HG02759 (cell line): ENCODE results near the gene HIF3A.
"Not testable (repeated sequence)": the region's sequence is repeated elsewhere in the genome, so short reads cannot be mapped to it uniquely, and the experiment has no call there.

Experiments used
- ATAC-seq: cut with Tn5 transposase; IDR thresholded peaks from one replicate; pipeline ENCODE4 v1.9.1; 2021; ENCODE audit warnings: mild to moderate bottlenecking, moderate library complexity; ENCODE audit not compliant: unreplicated experiment

HIF3A gene

DNA sequence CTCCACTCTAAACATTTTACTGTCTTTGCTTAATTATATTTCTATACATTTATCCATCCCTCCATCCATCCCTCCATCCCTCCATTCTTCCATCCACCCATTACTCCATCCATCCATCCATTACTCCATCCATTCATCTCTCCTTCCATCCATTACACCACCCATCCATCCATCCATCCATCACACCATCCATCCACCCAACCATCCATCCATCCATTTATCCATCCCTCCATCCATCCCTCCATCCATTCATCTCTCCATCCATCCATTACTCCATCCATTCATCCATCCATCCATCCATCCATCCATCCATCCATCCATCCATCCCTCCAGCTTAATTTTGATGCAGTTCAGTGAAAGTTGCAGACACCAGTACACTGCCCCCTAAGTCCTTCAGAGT is 5.0 kb upstream of the HIF3A start:
- ATAC-seq = no peak

DNA sequence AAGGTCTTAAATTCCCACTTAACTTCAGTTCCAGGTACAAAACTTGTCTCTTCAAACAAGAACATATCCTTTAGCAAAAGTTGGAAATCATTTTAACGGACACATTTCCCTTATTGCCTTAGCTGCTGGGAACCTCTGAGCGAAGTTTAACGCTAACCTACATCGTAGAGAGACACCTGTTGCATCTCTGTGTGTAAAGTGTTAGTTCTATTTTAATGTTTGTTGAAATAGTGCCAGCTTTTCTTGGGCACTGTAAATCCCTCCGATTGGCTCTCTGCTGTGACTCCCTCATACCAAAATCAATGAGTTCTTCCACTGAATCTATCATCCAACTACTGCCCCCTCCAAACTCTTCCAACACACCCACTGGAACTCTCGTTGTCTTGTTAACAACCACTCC is 2.3 kb upstream of the HIF3A start:
- ATAC-seq = no peak

DNA sequence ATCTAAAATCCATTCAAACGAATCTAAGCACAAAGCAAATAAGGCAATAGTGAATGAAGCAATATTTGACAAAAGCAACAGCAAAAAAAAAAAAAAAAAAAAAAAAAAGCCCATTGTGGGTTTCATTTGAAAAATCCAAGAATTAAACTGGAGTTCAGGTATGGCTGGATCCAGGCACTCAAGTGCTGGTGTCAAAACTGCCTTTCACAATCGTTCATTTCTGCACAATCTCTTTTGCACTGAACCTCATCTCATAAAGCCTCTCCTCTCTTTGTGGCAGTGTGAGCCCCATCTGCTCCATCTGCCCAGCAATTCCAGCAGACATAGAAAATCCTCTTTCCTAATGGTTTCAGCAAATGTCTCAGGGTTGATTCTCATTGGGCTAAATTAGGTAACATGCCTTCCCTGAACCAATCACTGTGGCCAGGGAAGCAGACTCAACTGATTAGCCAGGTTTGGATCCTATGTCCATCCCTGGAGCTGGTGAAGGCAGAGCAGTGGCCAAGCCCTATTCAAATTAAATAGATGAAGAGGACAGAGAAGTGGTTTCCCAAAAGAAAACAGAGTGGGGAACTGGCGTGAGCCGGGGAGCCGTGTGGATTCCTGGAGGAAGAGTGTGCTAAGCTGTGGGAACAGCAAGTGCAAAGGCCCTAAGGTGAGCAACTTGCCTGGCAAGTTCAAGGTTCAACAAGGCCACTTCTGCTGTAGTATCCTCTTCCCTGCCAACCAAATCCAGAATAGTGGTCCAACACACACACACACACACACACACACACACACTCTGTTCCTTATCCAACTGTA is 1.2 kb upstream of the HIF3A start:
- ATAC-seq = no peak

DNA sequence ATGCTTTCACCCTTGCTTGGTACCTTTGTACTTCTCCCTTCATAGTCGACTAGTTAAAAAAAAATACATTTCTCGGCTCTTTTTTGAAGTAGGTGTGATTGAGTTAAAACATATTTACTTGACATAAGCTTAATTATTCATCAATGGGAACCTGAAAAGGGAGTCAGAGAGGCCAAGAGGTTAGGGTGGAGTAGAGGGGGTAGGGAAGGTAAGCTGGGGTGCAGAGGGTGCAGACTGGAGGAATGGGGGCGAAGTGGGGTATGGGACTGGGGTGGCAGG is 701 bp upstream of the HIF3A start:
- no peak for ATAC-seq

DNA sequence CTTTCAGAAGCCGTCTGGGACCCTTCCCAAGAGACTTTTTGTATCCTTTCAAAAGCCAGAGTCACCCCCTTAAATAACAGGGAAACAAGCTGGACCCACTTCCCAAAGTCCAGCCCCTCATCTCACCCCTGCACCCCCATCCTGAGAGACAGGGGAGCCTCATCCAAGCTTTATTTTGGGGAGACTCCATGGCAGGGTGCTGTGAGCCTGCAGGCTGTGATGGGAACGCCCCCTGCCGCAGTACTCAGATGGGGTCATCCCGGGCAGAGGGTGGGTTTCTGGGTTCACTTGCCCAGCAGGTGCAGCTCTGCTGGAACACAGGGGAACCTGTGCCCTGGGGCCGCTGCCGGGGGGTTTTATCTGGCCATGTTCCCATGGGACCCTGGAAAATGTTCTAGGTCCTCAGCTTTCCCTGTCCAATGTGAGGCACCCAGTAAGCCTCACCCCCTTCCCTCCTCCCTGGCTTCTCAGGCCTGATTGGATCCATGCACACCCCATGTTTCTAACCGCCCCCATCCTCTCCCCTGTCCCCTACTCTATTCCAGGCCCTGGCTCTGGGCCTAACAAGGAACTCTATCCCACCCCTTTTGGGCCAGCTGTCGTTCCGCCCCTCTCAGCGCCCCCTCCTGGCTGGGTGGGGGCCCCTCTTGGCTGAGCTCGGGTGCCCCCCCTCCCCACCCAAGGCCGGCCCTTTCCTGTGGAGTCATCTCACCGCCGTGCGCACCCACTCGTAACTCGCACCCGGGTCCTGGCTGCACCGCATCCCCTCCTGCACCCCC is 1.0 kb downstream of the HIF3A start:
- no peak for ATAC-seq

DNA sequence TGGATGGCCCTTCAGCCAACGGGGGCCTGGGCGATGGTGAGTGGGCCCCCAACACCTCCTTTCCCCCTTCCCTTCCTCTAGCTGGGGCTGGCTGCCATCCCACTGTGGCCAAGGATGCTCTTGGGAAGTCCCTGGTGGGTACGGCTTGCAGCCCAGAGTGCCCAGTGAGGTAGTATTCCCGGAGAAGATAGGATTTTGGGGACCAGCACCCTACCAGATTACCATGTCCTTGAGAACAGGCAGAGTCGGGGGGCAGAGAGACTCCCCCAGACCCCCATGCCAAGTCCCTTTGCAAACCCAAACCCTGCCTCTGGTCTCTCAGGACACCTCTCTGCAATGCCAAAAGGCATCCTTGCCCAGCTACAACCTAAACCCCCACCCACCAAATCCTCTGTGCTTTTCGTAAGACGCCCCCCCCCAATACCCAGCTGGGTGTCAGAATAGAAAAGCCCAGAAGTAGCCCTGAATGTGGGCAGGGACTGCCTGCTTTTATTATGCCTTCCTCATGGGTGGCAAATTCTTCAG is 1.7 kb downstream of the HIF3A start:
- no peak for ATAC-seq

DNA sequence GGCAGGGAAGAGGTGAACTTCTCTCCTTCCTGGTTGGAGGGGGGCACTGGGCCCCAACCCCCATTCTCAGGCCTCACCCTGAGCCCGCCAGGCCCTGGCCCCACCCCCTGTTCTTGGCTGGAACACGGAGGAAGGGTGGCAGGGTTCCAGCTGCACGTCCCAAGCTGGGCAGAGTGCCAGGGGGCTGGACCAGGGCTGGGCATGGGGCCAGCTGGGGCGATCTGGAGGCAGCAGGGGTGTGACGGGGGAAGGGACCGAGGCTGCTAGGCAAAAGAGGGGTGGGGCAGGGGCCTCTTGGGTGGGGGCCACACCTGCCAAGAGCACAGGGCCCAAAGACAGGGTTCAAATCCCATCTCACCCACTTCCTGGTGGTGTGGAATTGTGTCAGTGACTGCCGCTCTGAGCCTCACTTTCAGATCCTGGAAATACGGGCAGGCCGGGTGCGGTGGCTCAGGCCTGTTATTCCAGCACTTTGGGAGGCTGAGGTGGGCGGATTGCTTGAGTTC is 2.2 kb downstream of the HIF3A start:
- ATAC-seq = no peak

DNA sequence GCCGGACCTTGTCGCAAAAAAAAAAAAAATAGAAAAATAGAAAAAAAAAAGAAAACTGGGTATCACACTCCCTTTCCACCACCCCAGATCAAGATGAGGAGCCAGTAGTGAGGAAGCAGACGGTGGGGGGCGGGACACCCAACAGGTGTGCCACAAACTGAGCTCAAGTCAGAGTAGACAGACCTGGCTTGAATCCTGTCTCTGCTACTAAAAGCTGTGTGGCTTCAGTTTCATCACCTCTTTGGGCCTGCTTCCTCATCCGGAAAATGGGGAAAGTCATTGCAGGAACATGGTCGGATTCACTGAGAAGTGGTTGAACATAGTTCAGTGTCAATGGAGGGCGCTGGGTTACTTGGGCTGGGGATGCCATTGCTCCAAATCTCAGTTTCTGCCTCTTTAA is 2.9 kb downstream of the HIF3A start:
- ATAC-seq = no peak

DNA sequence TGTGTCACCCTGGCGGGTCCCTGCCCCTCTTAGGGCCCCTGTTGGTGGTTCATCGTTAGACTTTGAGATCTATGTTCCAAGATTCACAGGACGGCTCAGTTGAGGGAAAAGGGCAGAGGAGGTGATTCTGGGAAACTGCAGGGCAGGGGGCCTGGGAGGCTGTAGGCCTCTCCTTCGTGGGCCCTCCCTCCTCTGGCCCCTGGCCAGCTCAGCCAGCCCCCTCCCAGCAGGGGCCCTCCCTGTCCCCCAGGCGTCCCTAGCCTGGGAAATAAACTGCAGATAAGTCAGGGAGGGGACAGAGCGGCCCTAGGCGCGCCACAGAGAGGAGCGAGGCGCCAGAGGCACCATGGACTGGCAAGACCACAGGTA is 6.5 kb downstream of the HIF3A start:
- no peak for ATAC-seq

DNA sequence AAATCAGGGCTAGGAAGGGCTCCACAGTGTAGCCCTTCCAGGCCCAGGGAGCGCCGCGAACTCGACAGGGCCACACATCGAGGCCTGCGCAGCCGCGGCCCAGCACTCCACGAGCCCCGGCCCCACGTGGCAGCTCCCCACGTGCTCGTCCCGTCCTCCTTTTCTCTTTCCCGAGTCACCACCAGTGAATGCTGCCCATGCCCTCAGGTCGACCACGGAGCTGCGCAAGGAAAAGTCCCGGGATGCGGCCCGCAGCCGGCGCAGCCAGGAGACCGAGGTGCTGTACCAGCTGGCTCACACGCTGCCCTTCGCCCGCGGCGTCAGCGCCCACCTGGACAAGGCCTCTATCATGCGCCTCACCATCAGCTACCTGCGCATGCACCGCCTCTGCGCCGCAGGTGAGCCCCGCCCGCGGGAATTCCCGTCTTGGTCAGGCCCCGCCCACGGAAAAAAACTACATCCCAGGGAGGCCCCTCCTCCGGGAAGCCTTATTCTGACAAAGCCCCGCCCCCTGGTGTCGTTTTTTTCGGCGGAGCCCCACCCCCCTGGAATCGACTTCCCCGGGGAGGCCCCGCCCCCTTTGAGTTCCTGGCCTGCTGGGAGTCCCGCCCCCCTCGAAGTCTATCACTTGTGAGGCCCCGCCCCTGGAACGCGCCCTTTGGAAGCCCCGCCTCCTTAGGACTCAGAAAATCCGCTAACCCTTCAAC is 7.0 kb downstream of the HIF3A start:
- no peak for ATAC-seq

DNA sequence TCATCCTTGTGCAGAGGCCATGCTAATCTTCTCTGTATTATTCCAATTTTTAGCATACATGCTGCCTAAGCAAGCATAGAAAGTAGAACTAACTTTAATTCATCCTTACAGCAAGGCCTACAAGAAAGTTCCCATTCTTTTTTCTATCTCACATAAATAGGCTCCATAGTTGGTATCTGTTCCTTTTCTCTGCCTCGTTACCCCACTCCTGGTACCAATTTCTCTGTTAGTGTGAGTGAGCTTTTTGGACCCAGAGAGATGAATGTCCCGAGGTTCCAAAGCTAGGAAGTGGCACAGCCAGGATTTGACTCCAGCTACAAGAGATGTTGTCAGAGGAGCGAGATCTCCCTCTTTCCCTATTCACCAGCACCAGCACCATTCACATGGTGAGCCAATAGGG is 9.7 kb downstream of the HIF3A start:
- ATAC-seq = no peak

DNA sequence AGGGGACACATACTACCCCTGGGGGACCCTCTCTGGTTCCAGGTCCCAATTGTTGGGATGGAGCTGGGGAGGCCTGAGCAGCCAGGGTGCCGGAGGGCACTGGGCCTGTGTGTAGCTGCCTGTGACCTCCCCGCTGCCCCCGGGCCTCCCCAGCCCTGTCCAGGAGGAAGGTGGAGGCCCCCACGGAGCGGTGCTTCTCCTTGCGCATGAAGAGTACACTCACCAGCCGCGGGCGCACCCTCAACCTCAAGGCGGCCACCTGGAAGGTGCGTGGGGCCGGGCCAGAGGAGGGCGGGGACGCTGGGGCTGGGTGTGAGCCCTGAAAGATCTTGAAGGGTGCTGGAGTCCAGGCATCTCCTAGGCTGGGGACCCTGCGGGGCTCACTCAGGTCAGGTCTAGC is 11.7 kb downstream of the HIF3A start:
- ATAC-seq = no peak

DNA sequence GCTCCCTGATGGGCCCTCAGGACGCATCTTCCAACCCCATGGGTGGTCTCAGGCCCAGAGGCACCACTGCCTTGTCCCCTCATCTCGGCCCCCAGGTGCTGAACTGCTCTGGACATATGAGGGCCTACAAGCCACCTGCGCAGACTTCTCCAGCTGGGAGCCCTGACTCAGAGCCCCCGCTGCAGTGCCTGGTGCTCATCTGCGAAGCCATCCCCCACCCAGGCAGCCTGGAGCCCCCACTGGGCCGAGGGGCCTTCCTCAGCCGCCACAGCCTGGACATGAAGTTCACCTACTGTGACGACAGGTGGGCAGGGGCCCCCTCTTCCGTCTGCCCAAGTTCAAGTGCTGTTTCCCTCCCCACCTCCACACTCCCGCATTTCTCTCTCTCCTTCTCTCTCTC is 12.2 kb downstream of the HIF3A start:
- ATAC-seq = no peak

DNA sequence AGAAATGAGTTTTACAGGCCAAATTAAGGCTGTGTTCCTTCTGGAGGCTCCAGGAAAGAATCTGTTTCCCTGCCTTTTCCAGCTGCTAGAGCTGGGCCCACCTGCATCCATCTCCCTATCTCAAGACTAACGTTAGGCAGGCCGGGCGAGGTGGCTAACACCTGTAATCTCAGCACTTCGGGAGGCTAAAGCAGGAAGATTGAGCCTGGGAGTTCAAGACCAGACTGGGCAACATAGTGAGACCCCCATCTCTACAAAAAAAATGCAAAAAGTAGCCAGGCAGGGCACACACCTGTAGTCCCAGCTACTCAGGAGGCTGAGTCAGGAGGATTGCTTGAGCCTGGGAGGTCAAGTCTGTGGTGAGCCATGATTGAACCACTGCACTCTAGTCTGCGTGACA is 14.6 kb downstream of the HIF3A start:
- no peak for ATAC-seq

DNA sequence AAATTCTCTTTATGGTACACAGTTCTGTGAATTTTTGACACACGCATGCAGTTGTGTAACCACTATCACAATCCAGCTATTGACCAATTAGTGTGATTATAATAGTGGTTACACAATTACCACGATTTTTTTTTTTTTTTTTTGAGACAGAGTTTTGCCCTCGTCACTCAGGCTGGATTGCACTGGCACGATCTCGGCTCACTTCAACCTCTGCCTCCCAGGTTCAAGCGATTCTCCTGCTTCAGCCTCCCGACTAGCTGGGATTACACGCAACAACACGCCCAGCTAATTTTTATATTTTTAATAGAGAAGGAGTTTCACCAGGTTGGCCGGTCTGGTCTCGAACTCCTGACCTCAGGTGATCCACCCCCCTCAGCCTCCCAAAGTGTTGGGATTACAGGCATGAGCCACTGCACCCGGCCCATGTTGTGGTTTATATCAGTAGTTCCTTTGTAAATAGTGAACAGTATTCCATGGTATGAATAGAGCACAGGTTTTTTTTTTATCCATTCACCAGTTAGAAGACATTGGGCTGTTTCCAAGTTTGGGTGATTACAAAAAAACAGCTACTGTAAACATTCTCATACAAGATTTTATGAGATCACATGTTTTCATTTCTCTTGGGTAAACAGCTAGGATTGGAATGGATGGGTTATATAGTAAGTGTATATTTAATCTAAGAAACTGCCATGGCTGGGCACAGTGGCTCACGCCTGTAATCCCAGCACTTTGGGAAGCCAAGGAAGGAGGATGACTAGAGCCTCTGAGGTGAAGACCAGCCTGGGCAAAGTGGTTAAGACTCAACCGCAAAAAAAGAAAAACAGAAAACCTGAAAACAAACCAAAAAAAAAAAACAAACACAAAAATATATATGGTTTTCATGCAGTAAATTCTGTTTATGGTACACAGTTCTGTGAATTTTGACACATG is 17.0 kb downstream of the HIF3A start:
- ATAC-seq = not testable (repeated sequence)

DNA sequence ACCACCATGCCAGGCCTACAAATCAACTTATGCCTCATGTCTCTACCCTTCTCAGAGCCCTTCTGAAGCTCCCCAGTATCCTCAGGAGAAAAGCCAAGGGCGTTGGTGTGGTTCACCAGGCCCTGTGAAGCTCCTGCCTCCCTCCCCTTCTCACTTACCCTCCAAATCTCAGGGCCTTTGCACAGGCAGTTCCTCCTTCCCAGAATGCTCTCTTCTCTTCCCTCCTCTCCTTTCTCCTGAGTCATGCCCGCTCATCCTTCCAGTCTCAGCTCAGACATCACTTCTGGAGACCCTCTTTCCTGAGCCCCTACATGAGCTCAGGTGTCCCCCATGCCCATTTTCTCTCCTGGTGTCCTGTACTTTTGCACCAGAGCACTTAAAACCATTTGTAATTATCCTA is 20.5 kb downstream of the HIF3A start:
- no peak for ATAC-seq

DNA sequence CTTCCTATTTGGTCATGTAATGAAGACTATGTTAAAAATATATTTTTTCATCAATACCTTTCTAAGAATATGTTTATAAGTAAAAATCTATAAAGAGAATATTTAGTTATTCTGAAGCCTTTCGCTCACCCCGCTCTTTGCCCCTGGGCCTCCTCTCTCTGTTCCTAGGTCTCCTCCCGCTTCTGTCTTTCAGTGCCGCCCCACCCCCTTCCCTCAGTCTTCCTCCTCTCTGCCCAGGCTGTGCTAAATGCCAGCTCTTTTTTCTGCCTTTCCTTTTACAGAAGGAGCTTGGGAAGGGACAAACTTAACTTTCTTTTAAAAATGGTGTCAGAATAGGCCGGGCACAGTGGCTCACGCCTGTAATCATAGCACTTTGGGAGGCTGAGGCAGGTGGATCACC is 22.8 kb downstream of the HIF3A start:
- no peak for ATAC-seq

DNA sequence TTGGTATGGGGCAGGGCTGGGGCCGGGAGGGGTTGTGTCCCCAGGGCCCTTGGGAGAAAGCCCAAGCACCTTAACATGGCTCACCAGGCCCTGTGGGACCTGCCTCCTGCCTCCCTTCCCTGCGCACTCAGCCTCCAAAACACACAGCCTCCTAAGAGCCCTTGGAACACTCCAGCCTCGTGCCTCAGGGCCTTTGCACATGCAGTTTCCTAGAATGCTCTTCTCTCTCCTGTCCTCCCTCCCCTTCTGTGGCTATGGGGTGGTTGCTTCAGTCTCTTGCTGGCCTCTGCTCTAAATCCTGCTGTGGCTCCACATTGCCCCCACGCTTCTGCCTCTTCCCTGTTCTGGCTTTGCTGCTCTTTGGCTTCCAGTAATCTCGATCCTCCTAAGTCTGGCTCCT is 23.7 kb downstream of the HIF3A start:
- ATAC-seq = no peak

DNA sequence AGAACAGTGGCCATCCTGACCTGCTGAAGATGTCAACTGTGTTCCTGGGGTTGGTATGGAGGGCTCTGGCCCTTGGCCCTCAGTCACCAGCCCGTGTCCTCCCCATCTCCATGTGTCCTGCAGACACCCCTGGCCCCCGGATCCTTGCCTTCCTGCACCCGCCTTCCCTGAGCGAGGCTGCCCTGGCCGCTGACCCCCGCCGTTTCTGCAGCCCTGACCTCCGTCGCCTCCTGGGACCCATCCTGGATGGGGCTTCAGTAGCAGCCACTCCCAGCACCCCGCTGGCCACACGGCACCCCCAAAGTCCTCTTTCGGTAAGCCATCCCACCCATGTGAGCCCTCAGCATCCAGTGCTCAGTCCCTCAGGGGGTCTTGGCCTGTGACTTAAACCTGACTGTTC is 24.8 kb downstream of the HIF3A start:
- no peak for ATAC-seq

DNA sequence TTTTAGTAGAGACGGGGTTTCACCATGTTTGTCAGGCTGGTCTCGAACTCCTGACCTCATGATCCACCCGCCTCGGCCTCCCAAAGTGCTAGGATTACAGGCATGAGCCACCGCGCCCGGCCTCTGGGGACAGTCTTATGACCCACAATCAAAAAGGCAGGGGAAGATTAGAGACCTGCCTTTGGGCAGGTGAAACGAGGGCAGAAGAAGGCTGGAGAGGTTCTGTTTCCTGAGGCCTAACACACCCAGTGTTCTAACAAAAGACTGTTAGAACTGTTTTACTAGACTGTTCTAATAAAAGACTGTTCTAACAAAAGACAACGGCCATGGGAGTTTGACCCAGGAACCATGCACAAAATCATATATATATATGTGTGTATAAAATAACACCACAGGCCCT is 26.4 kb downstream of the HIF3A start:
- ATAC-seq = not testable (repeated sequence)

DNA sequence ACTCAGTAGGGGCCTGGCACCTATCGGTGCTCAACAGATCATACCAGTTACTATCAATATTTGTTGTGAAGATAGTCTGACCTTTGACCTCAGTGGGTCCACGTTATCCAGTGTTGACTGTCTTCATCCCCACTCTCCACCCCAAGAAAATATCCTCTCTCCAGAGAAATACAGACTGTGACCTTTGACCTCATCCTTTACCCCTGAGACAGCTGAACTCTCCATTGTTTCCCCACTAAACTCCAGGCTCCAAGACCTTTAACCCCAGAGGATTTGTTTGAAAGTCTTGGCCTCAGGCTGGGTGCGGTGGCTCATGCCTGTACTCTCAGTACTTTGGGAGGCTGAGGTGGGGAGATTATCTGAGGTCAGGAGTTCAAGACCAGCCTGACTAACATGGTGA is 27.4 kb downstream of the HIF3A start:
- no peak for ATAC-seq
